Measurements from ENCODE around the gene IKZF2. TPM values are rescaled to one million over a fixed set of nuclear protein-coding genes. Genes with fewer than 3 reads are reported as not detected.

IKZF2 gene
- total RNA-seq, 1 donor from 2014 or later = 9.2 TPM

DNA sequence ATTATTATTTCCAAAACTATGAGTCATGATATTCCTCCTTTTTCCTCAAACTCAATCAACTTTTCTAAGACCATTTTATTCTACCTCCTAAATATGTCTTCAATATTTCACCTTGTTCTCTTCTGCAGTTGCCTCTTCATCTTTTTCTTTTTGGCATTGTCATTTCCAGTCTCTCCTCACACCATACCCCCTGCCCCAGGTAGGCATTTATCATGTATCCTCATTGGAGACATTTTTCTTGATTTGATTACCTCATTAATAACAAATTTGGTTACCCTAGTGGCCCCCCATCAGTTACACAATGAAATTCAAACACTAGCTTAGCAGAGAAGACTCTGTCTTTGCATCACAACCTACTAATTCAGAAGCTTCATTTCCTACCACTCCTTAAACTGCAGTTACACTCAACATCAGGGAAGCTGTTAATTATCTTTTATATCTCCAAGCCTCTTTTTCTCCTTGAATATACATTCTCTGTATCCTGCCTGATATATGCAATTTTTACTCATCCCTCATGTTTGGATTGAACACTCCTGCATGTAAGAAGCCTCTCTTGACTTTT, 133.0 kb downstream of the IKZF2 start:
- H3K27me3 Mint-ChIP-seq (ENCODE audit: low read depth) = no peaks in the 10 kb centered on the region
- H3K9me3 Mint-ChIP-seq (ENCODE audit: low read depth) = no peaks in the 10 kb centered on the region
- H3K36me3 Mint-ChIP-seq (ENCODE audit: low read depth) = peaks cover 8% of the 10 kb centered on the region
- no peak overlapping the region for H3K4me3 Mint-ChIP-seq (ENCODE audit: unreplicated experiment)
- DNase-seq (ENCODE audit: low spot score) = no peak
- H3K4me1 Mint-ChIP-seq (ENCODE audit: low read depth) = peaks cover 10% of the 10 kb centered on the region
- TF ChIP-seq CTCF (IDR thresholded peaks at IDR 0.05) = no peak
- no peak overlapping the region for H3K27ac Mint-ChIP-seq (ENCODE audit: unreplicated experiment)

- peaks cover 6% of the 10 kb centered on the region for H3K4me1 Mint-ChIP-seq (ENCODE audit: low read depth)
- TF ChIP-seq CTCF (IDR thresholded peaks at IDR 0.05) = no peak
- DNase-seq (ENCODE audit: low spot score) = no peak
- no peaks in the 10 kb centered on the region for H3K9me3 Mint-ChIP-seq (ENCODE audit: low read depth)
- H3K27ac Mint-ChIP-seq (ENCODE audit: unreplicated experiment) = no peak overlapping the region
- H3K36me3 Mint-ChIP-seq (ENCODE audit: low read depth) = peaks cover 8% of the 10 kb centered on the region
- no peak overlapping the region for H3K4me3 Mint-ChIP-seq (ENCODE audit: unreplicated experiment)
- H3K27me3 Mint-ChIP-seq (ENCODE audit: low read depth) = no peaks in the 10 kb centered on the region
Measured at GRCh38 chr2:213017404-213017803, 134.0 kb downstream of the IKZF2 start.

GRCh38 chr2:213016984-213017351, 134.4 kb downstream of the IKZF2 start:
- peaks cover 8% of the 10 kb centered on the region for H3K36me3 Mint-ChIP-seq (ENCODE audit: low read depth)
- H3K27ac Mint-ChIP-seq (ENCODE audit: unreplicated experiment) = no peak overlapping the region
- H3K9me3 Mint-ChIP-seq (ENCODE audit: low read depth) = no peaks in the 10 kb centered on the region
- no peak for TF ChIP-seq CTCF (IDR thresholded peaks at IDR 0.05)
- no peaks in the 10 kb centered on the region for H3K27me3 Mint-ChIP-seq (ENCODE audit: low read depth)
- H3K4me1 Mint-ChIP-seq (ENCODE audit: low read depth) = peaks cover 2% of the 10 kb centered on the region
- no peak for DNase-seq (ENCODE audit: low spot score)
- H3K4me3 Mint-ChIP-seq (ENCODE audit: unreplicated experiment) = no peak overlapping the region

DNA sequence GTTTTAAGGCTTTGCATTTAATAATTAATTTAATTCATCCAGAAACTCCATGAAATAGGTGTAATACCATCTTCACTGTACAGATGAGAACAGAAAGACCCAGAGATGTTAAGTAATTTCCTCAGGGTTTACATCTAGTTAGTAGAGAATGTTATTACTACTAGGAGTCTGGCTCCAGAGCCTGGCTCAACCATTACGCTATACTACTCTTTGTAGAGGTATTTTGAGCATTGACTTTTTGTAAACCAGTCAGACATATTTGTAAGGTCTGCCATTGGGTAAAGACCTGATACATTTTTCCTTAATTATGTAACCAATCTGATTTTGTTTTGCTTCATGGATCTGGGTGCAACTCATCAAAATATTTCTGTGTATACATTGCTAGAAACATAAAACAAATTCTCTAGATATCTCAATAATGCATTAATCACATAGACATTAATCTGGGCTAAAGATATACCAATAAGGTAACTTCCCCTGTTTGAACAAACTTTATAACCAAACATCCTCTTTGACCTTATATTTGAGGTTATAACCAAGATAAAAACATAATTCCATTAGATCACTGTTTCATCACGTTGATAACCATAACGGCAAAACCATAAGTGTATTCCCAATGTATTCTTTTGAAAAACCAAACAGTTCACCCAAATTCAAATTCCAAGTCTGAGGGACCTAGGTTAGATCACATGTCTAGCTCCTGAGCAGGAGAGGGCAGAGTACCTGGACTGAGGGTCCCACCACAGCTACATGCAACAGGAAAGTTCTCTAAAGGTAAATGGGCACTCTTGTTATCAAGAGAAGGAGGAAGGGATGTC, 135.0 kb downstream of the IKZF2 start:
- Mint-ChIP-seq H3K4me3 (ENCODE audit: unreplicated experiment) (no peak overlapping the region), H3K9me3 (ENCODE audit: low read depth) (no peaks in the 10 kb centered on the region), H3K27me3 (ENCODE audit: low read depth) (no peaks in the 10 kb centered on the region), H3K27ac (ENCODE audit: unreplicated experiment) (no peak overlapping the region), H3K36me3 (ENCODE audit: low read depth) (peaks cover 10% of the 10 kb centered on the region), H3K4me1 (ENCODE audit: low read depth) (no peaks in the 10 kb centered on the region)
- no peak for DNase-seq (ENCODE audit: low spot score)
- no peak for TF ChIP-seq CTCF (IDR thresholded peaks at IDR 0.05)

- no peak for TF ChIP-seq CTCF (IDR thresholded peaks at IDR 0.05)
- H3K4me3 Mint-ChIP-seq (ENCODE audit: unreplicated experiment) = no peak overlapping the region
- no peak for DNase-seq (ENCODE audit: low spot score)
- H3K4me1 Mint-ChIP-seq (ENCODE audit: low read depth) = no peaks in the 10 kb centered on the region
- peaks cover 3% of the 10 kb centered on the region for H3K9me3 Mint-ChIP-seq (ENCODE audit: low read depth)
- no peak overlapping the region for H3K27ac Mint-ChIP-seq (ENCODE audit: unreplicated experiment)
- H3K27me3 Mint-ChIP-seq (ENCODE audit: low read depth) = no peaks in the 10 kb centered on the region
- H3K36me3 Mint-ChIP-seq (ENCODE audit: low read depth) = peaks cover 13% of the 10 kb centered on the region
Measured at GRCh38 chr2:213015387-213016165, 135.8 kb downstream of the IKZF2 start.
